ENCODE measurements around the gene RHEB. TPM values are rescaled to one million over a fixed set of nuclear protein-coding genes. Genes with fewer than 3 reads are reported as not detected.

The RHEB gene
- total RNA-seq, 1 experiment from 2014 or later = 135 TPM

- no peak for DNase-seq (ENCODE audit: low spot score)
Observed at GRCh38 chr7:151472644-151473380, 46.9 kb downstream of the RHEB start.

GRCh38 chr7:151470711-151471110, 49.0 kb downstream of the RHEB start:
- DNase-seq (ENCODE audit: low spot score) = no peak

- peak; percentile 37 for DNase-seq (ENCODE audit: low spot score)
Observed at GRCh38 chr7:151469281-151469680, 50.4 kb downstream of the RHEB start.

- no peak for DNase-seq (ENCODE audit: low spot score)
Observed at GRCh38 chr7:151468217-151469018, 51.3 kb downstream of the RHEB start.

GRCh38 chr7:151465169-151465568, 54.5 kb downstream of the RHEB start:
- DNase-seq (ENCODE audit: low spot score) = no peak

GRCh38 chr7:151462306-151462779, 57.4 kb downstream of the RHEB start:
- no peak for DNase-seq (ENCODE audit: low spot score)

- DNase-seq (ENCODE audit: low spot score) = peak; percentile 54
Observed at GRCh38 chr7:151461942-151462230, 57.8 kb downstream of the RHEB start.

GRCh38 chr7:151461096-151461941, 58.4 kb downstream of the RHEB start:
- no peak for DNase-seq (ENCODE audit: low spot score)

- no peak for DNase-seq (ENCODE audit: low spot score)
Observed at GRCh38 chr7:151460474-151460855, 59.2 kb downstream of the RHEB start.

GRCh38 chr7:151459726-151460473, 59.8 kb downstream of the RHEB start:
- DNase-seq (ENCODE audit: low spot score) = peak; percentile 98

- no peak for DNase-seq (ENCODE audit: low spot score)
Observed at GRCh38 chr7:151457534-151457933, 62.2 kb downstream of the RHEB start.

GRCh38 chr7:151456782-151457181, 62.9 kb downstream of the RHEB start:
- DNase-seq (ENCODE audit: low spot score) = no peak

- no peak for DNase-seq (ENCODE audit: low spot score)
Observed at GRCh38 chr7:151456276-151456675, 63.4 kb downstream of the RHEB start.

- no peak for DNase-seq (ENCODE audit: low spot score)
Observed at GRCh38 chr7:151455690-151456089, 64.0 kb downstream of the RHEB start.

- DNase-seq (ENCODE audit: low spot score) = no peak
Observed at GRCh38 chr7:151454932-151455530, 64.7 kb downstream of the RHEB start.

GRCh38 chr7:151454305-151454704, 65.4 kb downstream of the RHEB start:
- no peak for DNase-seq (ENCODE audit: low spot score)

GRCh38 chr7:151453326-151453791, 66.3 kb downstream of the RHEB start:
- no peak for DNase-seq (ENCODE audit: low spot score)

- no peak for DNase-seq (ENCODE audit: low spot score)
Observed at GRCh38 chr7:151452680-151453325, 66.9 kb downstream of the RHEB start.

GRCh38 chr7:151451626-151452571, 67.8 kb downstream of the RHEB start:
- DNase-seq (ENCODE audit: low spot score) = no peak

Data from HT-29 (cell line).